ENCODE measurements around the gene LGALS7.
"Not testable (repeated sequence)": the region's sequence is repeated elsewhere in the genome, so short reads cannot be mapped to it uniquely, and the experiment has no call there.

LGALS7 gene

DNA sequence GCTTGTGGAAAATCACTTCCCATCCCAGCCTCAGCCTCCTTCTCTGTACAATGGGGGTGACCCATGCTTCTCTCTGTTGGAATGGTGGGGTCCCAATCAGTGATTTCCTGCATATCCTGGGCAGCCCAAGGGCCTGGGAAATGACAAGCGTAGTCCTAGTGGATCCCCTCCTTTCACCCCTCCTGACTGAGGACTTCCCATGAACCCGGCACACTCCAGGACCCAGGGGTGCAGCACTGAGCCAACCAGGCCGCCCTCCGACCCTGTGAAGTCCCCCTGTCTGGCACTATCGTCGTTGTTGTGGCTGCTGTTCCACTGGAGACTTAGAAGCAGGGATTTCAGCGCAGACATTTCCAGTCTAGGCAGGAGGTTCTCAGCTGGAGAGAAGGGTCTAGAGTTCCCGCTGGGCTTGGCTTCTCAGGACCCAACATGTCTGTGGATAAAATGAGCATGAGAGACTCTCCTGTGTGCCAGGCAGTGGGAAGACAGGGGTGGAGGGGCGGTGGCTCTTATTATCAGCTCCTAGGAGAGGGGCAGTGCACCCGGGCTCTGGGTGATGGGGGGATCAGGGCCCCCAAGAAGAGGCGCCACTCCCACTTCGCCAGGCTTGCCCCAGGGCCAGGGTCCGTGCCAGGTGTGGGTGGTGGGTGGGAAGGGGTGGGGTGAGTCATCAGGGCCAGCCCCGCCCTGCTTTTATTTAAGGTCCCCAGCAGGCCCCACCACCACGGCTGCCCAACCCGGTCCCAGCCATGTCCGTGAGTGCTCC is 15.3 kb upstream of the LGALS7 start, which contains the start of gene LGALS7B:
LGALS7B (plus strand) TSS at position 723 of the 766 bp plus-strand sequence; CDS start at position 750, 27 bp downstream.
- Histone ChIP-seq H2BK15ac (ENCODE audit: low read depth, poor library complexity, severe bottlenecking) (no peak within 1 kb of the TSS), H2AK5ac (ENCODE audit: low read length, severe bottlenecking) (peak within 1 kb of the TSS; percentile 39), H3K36me3 (ENCODE audit: control insufficient read depth in 1 of 2, insufficient read depth in 2 of 2, low read depth in 1 of 2, low read length in 2 of 2) (no peaks in the 10 kb centered on the region), H3K4me1 (ENCODE audit: control insufficient read depth, insufficient read depth, low read depth, low read length) (peaks cover 5% of the 10 kb centered on the region), H2BK120ac (ENCODE audit: low read depth, low read length) (no peak within 1 kb of the TSS), H3K4ac (ENCODE audit: low read depth in 1 of 2, low read length in 2 of 2) (peak within 1 kb of the TSS in 1 of 2 experiments; percentile 13), H3K27me3 (ENCODE audit: control insufficient read depth in 1 of 2, insufficient read depth in 1 of 2, low read length in 2 of 2) (peaks cover 0 to 3% of the 10 kb centered on the region in 2 experiments), H3K18ac (ENCODE audit: low read depth in 1 of 2, low read length in 2 of 2) (no peak within 1 kb of the TSS), H3K9me3 (ENCODE audit: control insufficient read depth, low read length) (no peaks in the 10 kb centered on the region), H2BK5ac (ENCODE audit: low read depth, low read length, poor library complexity, severe bottlenecking) (no peak within 1 kb of the TSS), H3K27ac (ENCODE audit: low read length, poor library complexity, severe bottlenecking) (no peak within 1 kb of the TSS), H3K14ac (ENCODE audit: low read length in 2 of 2) (no peak within 1 kb of the TSS), H4K91ac (ENCODE audit: low read length) (no peak within 1 kb of the TSS), H2AFZ (ENCODE audit: low read depth, low read length) (no peak within 1 kb of the TSS), H3K79me1 (replicated peaks; ENCODE audit: low read length, poor library complexity, severe bottlenecking) (no peaks in the 10 kb centered on the region), H2BK12ac (ENCODE audit: low read length in 2 of 2) (no peak within 1 kb of the TSS), H3K4me3 (ENCODE audit: insufficient read depth in 1 of 2, low read depth in 1 of 2, low read length in 2 of 2) (no peak within 1 kb of the TSS), H3K23ac (ENCODE audit: low read length in 2 of 2) (peak within 1 kb of the TSS in 1 of 2 experiments; percentile 41), H4K8ac (ENCODE audit: low read length) (no peak within 1 kb of the TSS), H3K4me2 (ENCODE audit: low read length, poor library complexity, severe bottlenecking) (no peak within 1 kb of the TSS), H3K9ac (ENCODE audit: low read length) (no peak within 1 kb of the TSS)
- no peak for DNase-seq
- 67% methylated on average over 8 of the region's 17 CpGs for WGBS

GRCh38 chr19:38786572-38787265 is 13.4 kb upstream of the LGALS7 start:
- H2BK15ac ChIP-seq (ENCODE audit: low read depth, poor library complexity, severe bottlenecking), result no peak overlapping the region

DNA sequence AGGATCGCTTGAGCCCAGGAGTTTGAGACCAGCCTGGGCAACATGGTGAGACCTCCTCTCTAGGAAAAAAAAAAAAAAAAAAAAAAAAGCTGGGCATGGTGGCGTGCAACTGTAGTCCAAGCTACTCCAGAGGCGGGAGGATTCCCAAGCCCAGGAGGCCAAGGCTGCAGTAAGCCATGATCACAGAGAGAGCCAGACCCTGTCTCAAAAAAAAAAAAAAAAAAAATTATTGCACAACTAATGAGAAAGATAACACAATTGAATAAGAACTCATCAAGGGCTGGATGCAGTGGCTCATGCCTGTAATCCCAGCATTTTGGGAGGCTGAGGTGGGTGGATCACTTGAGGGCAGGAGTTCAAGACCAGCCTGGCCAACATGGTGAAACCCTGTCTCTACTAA is 12.7 kb upstream of the LGALS7 start:
- H3K79me1 ChIP-seq (replicated peaks; ENCODE audit: low read length, poor library complexity, severe bottlenecking); H3K4me2 ChIP-seq (ENCODE audit: low read length, poor library complexity, severe bottlenecking); H2AFZ ChIP-seq (ENCODE audit: low read depth, low read length); H2BK15ac ChIP-seq (ENCODE audit: low read depth, poor library complexity, severe bottlenecking); H3K18ac ChIP-seq (ENCODE audit: low read depth in 1 of 2, low read length in 2 of 2); H2BK5ac ChIP-seq (ENCODE audit: low read depth, low read length, poor library complexity, severe bottlenecking); H3K14ac ChIP-seq (ENCODE audit: low read length in 2 of 2); H3K4me3 ChIP-seq (ENCODE audit: insufficient read depth in 1 of 2, low read depth in 1 of 2, low read length in 2 of 2); H3K9ac ChIP-seq (ENCODE audit: low read length); H3K27me3 ChIP-seq (ENCODE audit: control insufficient read depth in 1 of 2, insufficient read depth in 1 of 2, low read length in 2 of 2); H4K8ac ChIP-seq (ENCODE audit: low read length); H3K27ac ChIP-seq (ENCODE audit: low read length, poor library complexity, severe bottlenecking); H4K91ac ChIP-seq (ENCODE audit: low read length); H3K4ac ChIP-seq (ENCODE audit: low read depth in 1 of 2, low read length in 2 of 2); H3K9me3 ChIP-seq (ENCODE audit: control insufficient read depth, low read length); H3K23ac ChIP-seq (ENCODE audit: low read length in 2 of 2); H2BK120ac ChIP-seq (ENCODE audit: low read depth, low read length); H3K36me3 ChIP-seq (ENCODE audit: control insufficient read depth in 1 of 2, insufficient read depth in 2 of 2, low read depth in 1 of 2, low read length in 2 of 2); H2BK12ac ChIP-seq (ENCODE audit: low read length in 2 of 2); DNase-seq; H3K4me1 ChIP-seq (ENCODE audit: control insufficient read depth, insufficient read depth, low read depth, low read length); H2AK5ac ChIP-seq (ENCODE audit: low read length, severe bottlenecking): not testable (repeated sequence)
- 100% methylated on average over 1 of the region's 3 CpGs for WGBS

More at GRCh38 chr19:38786572-38787265, 13.4 kb upstream of the LGALS7 start:
- DNase-seq, result no peak
- no peak overlapping the region for H4K8ac ChIP-seq (ENCODE audit: low read length)
- no peaks in the 10 kb centered on the region for H3K79me1 ChIP-seq (replicated peaks; ENCODE audit: low read length, poor library complexity, severe bottlenecking)
- H3K36me3 ChIP-seq (ENCODE audit: control insufficient read depth in 1 of 2, insufficient read depth in 2 of 2, low read depth in 1 of 2, low read length in 2 of 2), result no peaks in the 10 kb centered on the region
- H3K27me3 ChIP-seq (ENCODE audit: control insufficient read depth in 1 of 2, insufficient read depth in 1 of 2, low read length in 2 of 2), result peaks cover 0 to 4% of the 10 kb centered on the region in 2 experiments
- no peak overlapping the region for H3K4ac ChIP-seq (ENCODE audit: low read depth in 1 of 2, low read length in 2 of 2)
- no peak overlapping the region for H3K18ac ChIP-seq (ENCODE audit: low read depth in 1 of 2, low read length in 2 of 2)
- no peaks in the 10 kb centered on the region for H3K9me3 ChIP-seq (ENCODE audit: control insufficient read depth, low read length)
- H3K4me2 ChIP-seq (ENCODE audit: low read length, poor library complexity, severe bottlenecking), result no peak overlapping the region
- peaks cover 3% of the 10 kb centered on the region for H3K4me1 ChIP-seq (ENCODE audit: control insufficient read depth, insufficient read depth, low read depth, low read length)
- no peak overlapping the region for H2BK120ac ChIP-seq (ENCODE audit: low read depth, low read length)
- H2AK5ac ChIP-seq (ENCODE audit: low read length, severe bottlenecking), result no peak overlapping the region
- no peak overlapping the region for H3K9ac ChIP-seq (ENCODE audit: low read length)
- no peak overlapping the region for H3K14ac ChIP-seq (ENCODE audit: low read length in 2 of 2)
- H2AFZ ChIP-seq (ENCODE audit: low read depth, low read length), result no peak overlapping the region
- no peak overlapping the region for H2BK5ac ChIP-seq (ENCODE audit: low read depth, low read length, poor library complexity, severe bottlenecking)
- no peak overlapping the region for H3K23ac ChIP-seq (ENCODE audit: low read length in 2 of 2)
- H4K91ac ChIP-seq (ENCODE audit: low read length), result no peak overlapping the region
- no peak overlapping the region for H2BK12ac ChIP-seq (ENCODE audit: low read length in 2 of 2)
- 88% methylated on average over 10 of the region's 11 CpGs for WGBS
- H3K27ac ChIP-seq (ENCODE audit: low read length, poor library complexity, severe bottlenecking), result no peak overlapping the region
- no peak overlapping the region for H3K4me3 ChIP-seq (ENCODE audit: insufficient read depth in 1 of 2, low read depth in 1 of 2, low read length in 2 of 2)

DNA sequence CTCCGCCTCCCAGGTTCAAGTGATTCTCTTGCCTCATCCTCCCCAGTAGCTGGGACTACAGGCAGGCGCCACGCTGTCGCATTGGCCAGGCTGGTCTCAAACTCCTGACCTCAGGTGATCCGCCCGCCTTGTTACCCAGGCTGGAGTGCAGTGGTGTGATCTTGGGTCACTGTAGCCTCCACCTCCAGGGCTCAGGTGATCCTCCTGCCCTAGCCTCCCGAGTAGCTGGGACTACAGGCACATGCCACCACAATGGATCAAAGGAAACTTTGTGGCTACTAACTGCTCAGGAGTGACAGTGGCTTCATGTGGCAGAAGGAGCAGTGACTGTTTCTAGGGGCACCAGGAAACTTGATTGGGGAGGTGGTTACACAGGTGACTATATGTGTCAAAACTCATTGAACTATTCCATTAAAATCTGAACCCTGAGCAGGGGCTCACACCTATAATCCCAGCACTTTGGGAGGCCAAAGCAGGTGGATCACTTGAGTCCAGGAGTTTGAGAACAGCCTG is 11.9 kb upstream of the LGALS7 start:
- Histone ChIP-seq H2AFZ (ENCODE audit: low read depth, low read length) (no peak overlapping the region), H2BK5ac (ENCODE audit: low read depth, low read length, poor library complexity, severe bottlenecking) (no peak overlapping the region), H2BK15ac (ENCODE audit: low read depth, poor library complexity, severe bottlenecking) (no peak overlapping the region), H3K9me3 (ENCODE audit: control insufficient read depth, low read length) (no peaks in the 10 kb centered on the region), H4K91ac (ENCODE audit: low read length) (no peak overlapping the region), H3K4me3 (ENCODE audit: insufficient read depth in 1 of 2, low read depth in 1 of 2, low read length in 2 of 2) (no peak overlapping the region), H3K4me2 (ENCODE audit: low read length, poor library complexity, severe bottlenecking) (no peak overlapping the region), H3K27me3 (ENCODE audit: control insufficient read depth in 1 of 2, insufficient read depth in 1 of 2, low read length in 2 of 2) (peaks cover 7 to 9% of the 10 kb centered on the region in 2 experiments), H3K9ac (ENCODE audit: low read length) (no peak overlapping the region), H3K4me1 (ENCODE audit: control insufficient read depth, insufficient read depth, low read depth, low read length) (peaks cover 3% of the 10 kb centered on the region), H3K4ac (ENCODE audit: low read depth in 1 of 2, low read length in 2 of 2) (no peak overlapping the region), H2BK12ac (ENCODE audit: low read length in 2 of 2) (no peak overlapping the region), H3K36me3 (ENCODE audit: control insufficient read depth in 1 of 2, insufficient read depth in 2 of 2, low read depth in 1 of 2, low read length in 2 of 2) (no peaks in the 10 kb centered on the region), H3K14ac (ENCODE audit: low read length in 2 of 2) (no peak overlapping the region), H4K8ac (ENCODE audit: low read length) (no peak overlapping the region), H2BK120ac (ENCODE audit: low read depth, low read length) (no peak overlapping the region), H2AK5ac (ENCODE audit: low read length, severe bottlenecking) (no peak overlapping the region), H3K79me1 (replicated peaks; ENCODE audit: low read length, poor library complexity, severe bottlenecking) (no peaks in the 10 kb centered on the region), H3K27ac (ENCODE audit: low read length, poor library complexity, severe bottlenecking) (no peak overlapping the region), H3K23ac (ENCODE audit: low read length in 2 of 2) (no peak overlapping the region), H3K18ac (ENCODE audit: low read depth in 1 of 2, low read length in 2 of 2) (no peak overlapping the region)
- WGBS, result 98% methylated on average over 7 of the region's 7 CpGs
- DNase-seq, result no peak

Data from mesenchymal stem cell (in vitro differentiated cells and primary cell).